ENCODE measurements around the gene LATS2. TPM values are rescaled to one million over a fixed set of nuclear protein-coding genes. Genes with fewer than 3 reads are reported as not detected.
A peak's percentile ranks its signal among the peaks of the same experiment; 100 is the strongest.

The LATS2 gene
- total RNA-seq, 1 donor from 2014 or later = 49.0 TPM

- H3K36me3 ChIP-seq = peaks cover 26 to 55% of the 10 kb centered on the region in 2 donors
- no peak for DNase-seq (ENCODE audit: low spot score in 2 of 2)
- no peak overlapping the region for H3K4me3 ChIP-seq
- H3K27ac ChIP-seq = no peak overlapping the region
- intact Hi-C loops (cut with DNase I) = no loop called here
- H3K4me1 ChIP-seq = no peaks in the 10 kb centered on the region
- H3K9me3 ChIP-seq = no peaks in the 10 kb centered on the region
- no peaks in the 10 kb centered on the region for H3K27me3 ChIP-seq
- no peak for TF ChIP-seq CTCF (IDR thresholded peaks at IDR 0.05)
These were observed 69.5 kb downstream of the LATS2 start for GRCh38 chr13:20991741-20992520.

- DNase-seq (ENCODE audit: low spot score in 2 of 2) = no peak
- H3K4me1 ChIP-seq = no peaks in the 10 kb centered on the region
- peak overlapping the region in 1 of 2 donors; percentile 6 for H3K27ac ChIP-seq
- intact Hi-C loops (cut with DNase I) = no loop called here
- no peaks in the 10 kb centered on the region for H3K27me3 ChIP-seq
- TF ChIP-seq CTCF (IDR thresholded peaks at IDR 0.05) = no peak
- no peaks in the 10 kb centered on the region for H3K9me3 ChIP-seq
- H3K4me3 ChIP-seq = no peak overlapping the region
- H3K36me3 ChIP-seq = peaks cover 31 to 65% of the 10 kb centered on the region in 2 donors
These were observed 70.4 kb downstream of the LATS2 start for GRCh38 chr13:20990910-20991525.

DNA sequence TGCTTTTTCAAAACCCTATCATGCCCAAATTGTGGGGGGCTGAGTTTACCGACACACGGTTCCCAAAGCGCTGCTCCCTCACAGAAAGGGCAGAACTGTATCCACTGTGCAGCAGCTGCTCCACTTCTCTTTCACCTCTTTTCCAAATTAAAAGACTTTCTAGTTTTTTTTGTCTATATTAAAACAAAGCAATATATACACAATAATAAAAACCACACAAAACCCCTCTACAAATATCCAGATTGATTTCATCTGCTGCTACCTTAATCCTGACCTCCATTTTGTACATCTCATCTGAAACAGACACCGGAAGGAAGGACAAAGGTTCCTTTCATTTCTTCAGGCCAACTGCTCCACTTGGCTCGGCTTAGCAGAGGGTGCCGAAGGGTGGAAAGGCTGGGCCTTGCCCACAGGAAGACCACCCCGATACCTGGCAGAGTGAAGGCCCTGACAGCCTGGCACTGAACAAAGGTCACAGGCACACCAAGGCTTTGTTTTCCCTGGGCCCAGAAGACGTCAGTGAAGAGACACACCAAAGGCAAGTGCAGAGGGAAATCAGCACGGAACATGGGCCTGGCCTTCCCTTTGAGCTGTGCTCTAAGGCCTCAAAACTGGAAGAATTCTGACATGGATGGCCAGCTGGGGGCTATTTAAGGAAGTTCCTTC, 71.6 kb downstream of the LATS2 start:
- Histone ChIP-seq H3K9me3 (no peaks in the 10 kb centered on the region), H3K4me1 (no peaks in the 10 kb centered on the region), H3K27ac (peak overlapping the region in 1 of 2 donors; percentile 19), H3K36me3 (peaks cover 31 to 70% of the 10 kb centered on the region in 2 donors), H3K4me3 (no peak overlapping the region), H3K27me3 (no peaks in the 10 kb centered on the region)
- TF ChIP-seq CTCF (IDR thresholded peaks at IDR 0.05) = no peak
- DNase-seq (ENCODE audit: low spot score in 2 of 2) = no peak
- intact Hi-C loops (cut with DNase I) = no loop called here

DNA sequence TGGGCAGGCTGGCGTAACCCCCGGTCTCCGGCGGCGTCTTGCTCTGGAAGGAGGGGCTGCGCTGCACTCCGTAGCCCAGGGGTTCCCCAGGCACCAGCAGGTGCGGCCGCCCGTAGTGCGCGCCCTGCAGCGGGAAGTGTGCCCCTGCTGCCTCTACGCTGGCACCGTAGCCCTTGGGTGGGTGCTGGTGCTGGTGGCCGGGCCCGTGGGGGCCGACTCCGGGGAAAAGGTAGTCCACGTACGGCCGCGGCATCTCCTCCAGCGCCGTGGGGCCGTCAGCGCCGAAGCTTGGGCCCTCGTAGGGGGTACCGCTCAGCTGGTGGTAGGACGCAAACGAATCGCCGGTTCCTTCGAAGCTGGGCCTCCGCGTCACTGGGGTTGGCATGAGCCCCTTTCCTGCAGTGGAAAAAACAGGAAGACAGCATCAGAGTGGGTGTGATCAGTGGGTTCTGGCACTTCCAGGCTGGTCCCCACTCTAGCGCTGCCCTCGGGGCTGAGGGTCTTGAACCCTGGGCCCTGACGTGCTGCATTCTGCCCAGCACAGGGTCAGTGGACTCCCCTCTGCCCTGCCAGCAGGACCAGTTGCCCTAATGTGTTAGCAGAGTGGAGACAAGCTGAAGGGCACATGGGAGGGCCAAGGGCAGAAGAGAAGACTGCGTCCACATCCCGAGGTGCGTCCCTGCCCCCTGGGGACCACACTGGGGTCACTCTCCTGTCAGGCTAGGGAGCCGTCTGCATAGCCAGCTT, 72.3 kb downstream of the LATS2 start:
- Histone ChIP-seq H3K9me3 (no peaks in the 10 kb centered on the region), H3K4me3 (no peak overlapping the region), H3K27me3 (no peaks in the 10 kb centered on the region), H3K27ac (no peak overlapping the region), H3K36me3 (peaks cover 31 to 66% of the 10 kb centered on the region in 2 donors), H3K4me1 (no peaks in the 10 kb centered on the region)
- DNase-seq (ENCODE audit: low spot score in 2 of 2) = no peak
- intact Hi-C loops (cut with DNase I) = no loop called here
- TF ChIP-seq CTCF (IDR thresholded peaks at IDR 0.05) = no peak

- H3K27me3 ChIP-seq = no peaks in the 10 kb centered on the region
- no peaks in the 10 kb centered on the region for H3K4me1 ChIP-seq
- TF ChIP-seq CTCF (IDR thresholded peaks at IDR 0.05) = no peak
- no peaks in the 10 kb centered on the region for H3K9me3 ChIP-seq
- DNase-seq (ENCODE audit: low spot score in 2 of 2) = no peak
- H3K4me3 ChIP-seq = no peak overlapping the region
- intact Hi-C loops (cut with DNase I) = no loop called here
- H3K27ac ChIP-seq = no peak overlapping the region
- peaks cover 34 to 70% of the 10 kb centered on the region in 2 donors for H3K36me3 ChIP-seq
These were observed 73.1 kb downstream of the LATS2 start for GRCh38 chr13:20988033-20988908.

Data from ascending aorta (tissue), 2 donors.